HG02759 (cell line): ENCODE measurements around the gene COP1.
"Not testable (repeated sequence)": the region's sequence is repeated elsewhere in the genome, so short reads cannot be mapped to it uniquely, and the experiment has no call there.

Experiments used
- ATAC-seq: cut with Tn5 transposase; IDR thresholded peaks from one replicate; pipeline ENCODE4 v1.9.1; 2021; ENCODE audit warnings: mild to moderate bottlenecking, moderate library complexity; ENCODE audit not compliant: unreplicated experiment

The COP1 gene

GRCh38 chr1:176206961-176207902, at the start of gene COP1:
TSS of gene COP1 (minus strand) at chr1:176207286. CDS start at chr1:176206978, 308 bp downstream.
- peak; percentile 86 for ATAC-seq

- ATAC-seq = no peak
Measured at GRCh38 chr1:176252191-176252590, 45.1 kb upstream of the COP1 start.

GRCh38 chr1:176244851-176245250, 37.8 kb upstream of the COP1 start:
- ATAC-seq = no peak

GRCh38 chr1:176243746-176244145, 36.7 kb upstream of the COP1 start:
- ATAC-seq = no peak

GRCh38 chr1:176241385-176242015, 34.4 kb upstream of the COP1 start:
- ATAC-seq = no peak

- ATAC-seq = not testable (repeated sequence)
Measured at GRCh38 chr1:176233657-176234056, 26.6 kb upstream of the COP1 start.

GRCh38 chr1:176227579-176227978, 20.5 kb upstream of the COP1 start:
- ATAC-seq = no peak

GRCh38 chr1:176225911-176226310, 18.8 kb upstream of the COP1 start:
- no peak for ATAC-seq

- no peak for ATAC-seq
Measured at GRCh38 chr1:176225479-176225875, 18.4 kb upstream of the COP1 start.

- no peak for ATAC-seq
Measured at GRCh38 chr1:176222196-176222595, 15.1 kb upstream of the COP1 start.

GRCh38 chr1:176220100-176220689, 13.1 kb upstream of the COP1 start:
- no peak for ATAC-seq

- ATAC-seq = no peak
Measured at GRCh38 chr1:176217461-176218099, 10.5 kb upstream of the COP1 start.

- ATAC-seq = no peak
Measured at GRCh38 chr1:176216031-176216430, 8.9 kb upstream of the COP1 start.

- ATAC-seq = no peak
Measured at GRCh38 chr1:176211396-176212165, 4.5 kb upstream of the COP1 start.

- no peak for ATAC-seq
Measured at GRCh38 chr1:176208034-176208433, 948 bp upstream of the COP1 start.

GRCh38 chr1:176206006-176206960, 803 bp downstream of the COP1 start:
- peak; percentile 27 for ATAC-seq

GRCh38 chr1:176205332-176205914, 1.7 kb downstream of the COP1 start:
- ATAC-seq = no peak

- ATAC-seq = not testable (repeated sequence)
Measured at GRCh38 chr1:176204655-176205054, 2.4 kb downstream of the COP1 start.

GRCh38 chr1:176203735-176204134, 3.4 kb downstream of the COP1 start:
- ATAC-seq = no peak
